GM19463 (cell line): Measurements from ENCODE around the gene TCEANC.
A peak's percentile ranks its signal among the peaks of the same experiment; 100 is the strongest.
"Not testable (repeated sequence)": the region's sequence is repeated elsewhere in the genome, so short reads cannot be mapped to it uniquely, and the experiment has no call there.

Source experiments
- ATAC-seq: cut with Tn5 transposase; IDR thresholded peaks from one replicate; pipeline ENCODE4 v1.9.1; 2021; ENCODE audit warnings: mild to moderate bottlenecking, moderate library complexity; ENCODE audit not compliant: unreplicated experiment

The TCEANC gene

DNA sequence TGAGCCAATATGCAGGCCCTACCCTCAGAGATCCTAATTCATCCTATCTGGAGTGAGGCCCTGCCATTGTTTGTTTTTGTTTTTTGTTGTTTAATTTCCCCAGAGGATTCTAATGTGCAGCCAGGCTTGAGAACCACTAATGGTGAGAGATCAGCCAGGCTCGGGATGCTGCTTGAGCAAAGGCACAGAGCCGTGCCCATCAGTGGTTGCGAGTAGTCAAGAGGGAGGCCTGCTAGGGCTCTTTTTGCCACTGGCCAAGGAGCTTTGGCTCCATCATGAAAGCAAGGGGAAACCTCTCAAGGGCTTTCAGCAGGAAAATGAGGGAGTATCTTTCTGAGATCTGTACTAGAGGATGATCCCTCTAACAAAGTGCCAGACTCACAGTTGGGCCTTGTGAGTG, 2.7 kb downstream of the TCEANC start:
- ATAC-seq: no peak

DNA sequence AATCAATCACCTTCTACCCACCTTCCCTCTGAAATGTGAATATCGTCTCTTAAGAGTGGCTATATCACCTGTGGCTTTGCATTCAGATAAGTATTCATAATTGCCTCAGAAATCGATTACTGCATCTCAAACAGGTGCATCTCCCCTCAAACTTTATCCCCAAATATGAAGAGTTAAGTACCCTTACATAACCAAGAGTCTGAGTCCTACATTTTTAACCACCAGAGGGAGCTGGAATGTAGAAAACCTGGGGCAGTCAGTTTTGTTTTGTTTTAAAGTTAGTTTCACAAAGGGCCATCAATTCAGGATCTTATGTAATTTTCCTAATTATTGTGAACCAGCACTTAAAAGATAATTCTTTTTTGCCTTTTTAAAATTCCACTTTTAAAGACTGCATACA, 5.7 kb downstream of the TCEANC start:
- no peak for ATAC-seq

DNA sequence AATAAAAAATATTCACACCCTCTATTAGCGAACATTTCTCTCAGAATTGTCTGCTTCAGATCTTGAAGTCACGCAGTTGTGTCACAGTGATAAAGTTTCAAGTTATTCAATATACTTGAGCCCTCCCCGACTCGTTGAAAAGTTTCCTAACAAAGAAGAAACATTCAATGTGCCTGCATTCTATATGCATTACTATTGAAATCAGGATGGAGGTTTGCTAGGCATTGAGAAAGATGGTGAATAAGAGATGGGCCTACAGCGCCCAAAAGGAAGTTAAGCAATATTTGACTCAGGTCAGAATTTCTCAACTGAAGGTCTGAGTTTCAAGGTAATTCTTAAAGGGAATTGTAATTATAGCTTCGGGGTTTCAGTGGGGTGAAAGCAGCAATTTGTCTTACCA, 6.1 kb downstream of the TCEANC start:
- ATAC-seq: no peak

DNA sequence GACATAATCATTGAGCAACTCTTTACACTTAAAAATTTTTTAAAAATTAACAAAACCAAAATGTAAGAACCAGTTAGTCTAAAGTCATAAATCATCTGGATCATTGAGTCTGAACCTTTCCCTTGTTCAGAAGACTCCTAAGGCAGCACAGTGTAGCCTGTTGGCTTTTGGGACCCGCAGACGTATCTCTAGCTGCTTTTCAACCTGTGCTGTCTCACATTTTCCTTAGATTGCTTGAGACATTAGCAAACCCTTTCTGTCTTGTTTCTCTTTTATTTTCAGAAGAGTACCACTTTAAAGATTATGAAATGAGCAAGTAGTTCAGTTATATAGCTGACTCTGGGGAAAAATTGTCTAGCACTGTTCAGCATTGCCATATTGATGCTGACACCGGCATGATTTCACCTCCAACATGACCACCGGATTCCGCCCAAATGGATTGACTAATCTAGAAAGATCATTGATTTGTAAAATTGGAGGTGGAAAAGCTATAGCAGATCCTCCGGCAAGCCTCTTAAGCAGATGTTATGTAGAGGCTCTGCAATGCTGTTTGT, 8.9 kb downstream of the TCEANC start:
- ATAC-seq: no peak

DNA sequence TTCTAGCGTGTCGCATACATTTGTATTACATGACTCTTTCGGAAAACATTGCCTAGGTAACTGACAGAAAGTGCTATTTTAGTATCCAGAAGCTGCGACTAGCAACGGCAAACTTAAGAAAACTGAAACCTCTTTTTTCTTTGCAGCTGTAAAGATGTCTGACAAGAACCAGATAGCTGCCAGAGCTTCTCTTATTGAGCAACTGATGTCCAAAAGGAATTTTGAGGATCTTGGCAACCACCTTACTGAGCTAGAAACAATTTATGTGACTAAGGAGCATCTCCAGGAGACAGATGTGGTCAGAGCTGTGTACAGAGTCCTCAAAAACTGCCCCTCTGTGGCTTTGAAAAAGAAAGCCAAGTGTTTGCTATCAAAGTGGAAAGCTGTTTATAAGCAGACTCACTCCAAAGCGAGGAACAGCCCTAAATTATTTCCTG, 9.4 kb downstream of the TCEANC start:
- ATAC-seq: no peak

DNA sequence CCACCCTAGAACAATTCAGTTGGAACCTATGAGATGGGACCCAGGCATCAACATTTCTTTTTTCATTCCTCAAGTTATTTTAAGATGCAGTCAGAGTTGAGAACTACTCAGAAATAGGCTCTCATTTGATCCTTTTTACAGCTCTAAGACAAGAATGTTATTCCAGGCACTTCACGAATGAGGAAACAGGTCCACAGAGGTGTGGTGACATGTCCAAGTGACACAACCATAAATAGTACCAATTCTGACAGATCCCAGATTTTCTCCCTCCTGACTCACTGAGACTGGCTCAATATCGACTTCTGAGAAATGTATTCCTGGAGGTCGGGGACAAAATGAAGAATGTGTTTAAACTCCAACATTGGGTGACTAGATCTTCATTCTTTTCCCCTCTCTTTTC, 11.1 kb downstream of the TCEANC start:
- ATAC-seq: no peak

DNA sequence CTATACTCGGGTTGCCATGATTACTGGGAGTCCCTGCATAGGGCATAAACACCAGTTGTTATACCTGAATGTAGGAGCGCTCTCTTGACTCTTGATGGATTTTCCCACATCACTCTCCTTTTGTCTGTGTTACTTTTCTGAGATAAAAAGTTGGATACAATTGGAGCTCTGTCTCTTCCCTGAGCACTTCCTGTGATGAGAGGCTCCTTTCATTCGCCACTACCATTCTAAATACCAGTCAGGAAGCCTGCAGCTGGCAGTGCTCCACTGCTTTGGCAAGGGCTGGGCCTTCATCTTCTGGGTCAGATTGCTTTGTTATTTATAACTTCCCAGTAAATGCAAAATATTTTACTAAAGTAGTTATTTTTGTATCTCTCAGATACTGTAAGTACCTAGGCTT, 13.9 kb downstream of the TCEANC start:
- no peak for ATAC-seq

DNA sequence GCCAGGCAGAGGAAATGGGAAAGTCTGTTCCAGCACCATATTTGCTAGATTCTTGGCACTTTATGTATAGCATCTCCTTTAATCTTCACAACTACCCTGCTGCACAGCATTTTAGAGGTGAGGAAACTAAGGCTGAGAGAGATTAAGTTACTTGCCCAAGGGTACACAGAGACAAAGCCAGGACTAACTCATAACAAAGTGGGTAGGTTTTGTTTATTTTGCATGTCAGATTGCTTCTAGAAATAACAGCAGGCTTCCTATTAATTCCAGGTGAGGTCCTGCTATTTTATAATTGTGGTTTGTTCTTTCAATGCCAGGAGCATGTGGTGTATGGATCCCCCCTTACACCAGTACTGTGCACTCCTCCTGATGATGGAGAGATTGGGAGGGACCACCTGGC, 15.0 kb downstream of the TCEANC start:
- no peak for ATAC-seq

DNA sequence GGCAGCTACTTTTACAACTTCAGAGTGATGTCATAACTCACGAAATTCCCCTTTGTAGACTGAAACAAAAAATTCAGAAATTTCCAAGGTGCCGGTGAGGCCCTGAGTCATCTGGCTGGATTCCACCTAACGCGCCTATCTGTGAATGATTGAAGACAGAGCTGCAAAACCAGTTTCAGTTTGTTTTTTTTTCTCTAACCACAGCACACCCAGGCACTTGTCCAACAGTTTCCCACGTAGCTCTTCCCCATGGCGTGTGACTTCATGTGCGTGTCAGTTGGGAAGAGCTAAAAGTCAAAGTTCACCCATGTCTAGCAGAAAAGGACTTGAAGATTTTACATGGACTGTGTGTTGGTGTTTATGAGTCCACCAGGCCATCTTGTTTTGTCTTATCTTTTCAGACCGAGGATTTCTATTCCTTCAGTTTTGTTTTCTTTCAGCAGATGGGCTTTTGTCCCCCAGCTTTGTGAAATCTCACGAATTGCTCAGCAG, 16.4 kb downstream of the TCEANC start:
- ATAC-seq: peak; percentile 72

DNA sequence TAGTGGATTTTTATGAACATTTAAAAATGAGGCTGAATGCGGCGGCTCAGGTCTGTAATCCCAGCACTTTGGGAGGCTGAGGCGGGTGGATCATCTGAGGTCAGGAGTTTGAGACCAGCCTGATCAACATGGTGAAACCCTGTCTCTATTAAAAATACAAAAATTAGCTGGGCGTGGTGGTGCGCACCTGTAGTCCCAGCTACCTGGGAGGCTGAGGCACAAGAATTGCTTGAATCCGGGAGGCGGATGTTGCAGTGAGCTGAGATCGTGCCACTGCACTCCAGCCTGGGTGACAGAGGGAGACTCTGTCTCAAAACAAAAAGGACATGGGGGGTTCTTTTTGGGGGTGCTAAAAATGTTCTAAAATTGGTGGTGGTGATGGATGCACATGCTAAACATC, 16.8 kb downstream of the TCEANC start:
- ATAC-seq: not testable (repeated sequence)

DNA sequence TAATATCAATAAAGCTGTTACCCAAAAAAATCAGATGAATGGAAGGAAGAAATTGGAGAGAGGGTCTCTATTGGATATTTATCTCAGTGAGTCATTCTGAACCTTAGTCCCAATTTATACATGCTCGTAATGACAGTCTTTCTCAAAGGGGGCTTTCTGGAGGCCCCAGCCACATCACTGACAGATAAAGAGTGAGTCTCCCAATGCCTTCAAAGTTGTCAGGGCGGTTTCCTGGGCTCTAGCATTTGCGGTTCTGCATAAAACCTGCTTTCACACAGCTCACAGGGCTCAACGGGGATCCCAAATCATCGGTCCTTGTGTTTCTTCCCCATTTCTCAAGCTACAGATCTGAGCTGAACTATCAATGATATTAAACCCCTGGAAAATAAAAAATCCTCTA, 17.3 kb downstream of the TCEANC start:
- no peak for ATAC-seq

DNA sequence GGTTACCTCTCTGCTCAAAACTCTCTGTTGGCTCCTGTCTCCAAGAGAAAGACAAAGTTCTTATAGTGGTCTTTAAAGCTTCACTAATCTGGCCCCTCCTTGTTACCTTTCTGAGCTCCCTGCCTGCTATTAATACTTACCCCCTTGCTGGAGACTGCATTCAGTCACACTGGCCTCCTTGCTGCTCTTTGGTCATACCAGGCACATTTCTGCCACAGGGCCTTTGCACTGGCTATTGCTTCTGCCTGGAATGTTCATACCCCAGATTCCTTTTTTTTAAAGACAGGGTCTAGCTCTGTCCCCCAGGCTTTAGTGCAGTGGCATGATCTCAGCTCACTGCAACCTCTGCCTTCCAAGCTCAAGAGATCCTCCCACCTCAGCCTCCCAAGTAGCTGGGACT, 20.1 kb downstream of the TCEANC start:
- no peak for ATAC-seq

DNA sequence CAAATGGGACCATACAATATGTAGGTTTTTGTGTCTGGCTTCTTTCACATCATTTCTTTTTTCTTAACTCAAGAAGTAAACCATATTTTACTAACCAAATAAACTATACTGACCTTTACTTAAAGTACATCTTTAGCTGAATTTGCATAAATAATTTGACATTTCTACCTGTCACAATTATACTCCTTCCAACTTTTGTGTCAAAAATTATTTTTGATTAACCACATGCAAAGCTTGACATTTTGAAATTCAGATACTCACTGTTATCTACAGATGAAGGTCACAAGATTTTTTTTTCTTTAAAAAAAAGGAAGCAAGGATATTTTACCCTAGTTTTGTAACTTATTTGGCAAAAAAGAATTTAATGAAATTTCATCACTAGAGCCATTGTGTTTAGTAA, 23.9 kb downstream of the TCEANC start:
- ATAC-seq: no peak

DNA sequence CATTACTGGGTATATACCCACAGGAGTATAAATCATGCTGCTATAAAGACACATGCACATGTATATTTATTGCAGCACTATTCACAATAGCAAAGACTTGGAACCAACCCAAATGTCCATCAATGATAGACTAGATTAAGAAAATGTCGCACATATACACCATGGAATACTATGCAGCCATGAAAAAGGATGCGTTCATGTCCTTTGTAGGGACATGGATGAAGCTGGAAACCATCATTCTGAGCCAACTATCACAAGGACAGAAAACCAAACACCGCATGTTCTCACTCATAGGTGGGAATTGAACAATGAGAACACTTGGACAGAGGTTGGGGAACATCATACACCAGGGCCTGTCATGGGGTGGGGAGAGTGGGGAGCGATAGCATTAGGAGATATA, 26.8 kb downstream of the TCEANC start:
- ATAC-seq: not testable (repeated sequence)

DNA sequence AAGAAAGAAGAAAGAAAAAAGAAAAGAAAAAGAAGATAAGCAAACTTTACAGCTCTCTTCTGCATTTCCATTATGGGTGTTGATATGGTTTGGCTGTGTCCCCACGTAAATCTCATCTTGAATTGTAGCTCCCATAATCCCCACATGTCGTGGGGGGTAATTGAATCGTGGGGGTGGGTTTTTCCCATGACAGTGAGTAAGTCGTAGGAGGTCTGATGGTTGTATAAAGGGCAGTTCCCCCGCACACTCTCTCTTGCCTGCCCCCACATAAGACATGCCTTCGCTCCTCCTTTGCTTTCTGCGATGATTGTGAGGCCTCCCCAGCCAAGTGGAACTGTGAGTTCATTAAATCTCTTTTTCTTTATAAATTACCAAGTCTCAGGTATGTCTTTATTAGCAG, 28.7 kb downstream of the TCEANC start:
- no peak for ATAC-seq

DNA sequence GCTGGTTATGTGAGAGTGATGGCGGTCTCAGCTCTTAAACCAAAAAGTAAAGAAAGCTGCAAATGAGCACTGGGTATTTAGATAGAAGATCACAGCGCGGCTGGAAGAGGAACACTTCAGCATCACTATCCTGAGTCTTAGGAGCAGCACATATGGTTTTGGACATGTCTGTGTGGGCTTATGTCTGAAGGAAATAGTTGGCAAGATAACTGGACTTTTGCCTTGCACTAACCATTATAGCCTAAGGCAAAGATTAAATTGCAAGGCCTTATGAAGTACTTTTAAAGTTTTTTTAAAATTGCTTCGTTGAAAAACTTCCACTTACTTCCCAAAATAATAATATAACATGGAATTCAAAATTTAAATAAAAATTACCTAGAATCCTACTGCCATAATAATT, 31.4 kb downstream of the TCEANC start:
- no peak for ATAC-seq

DNA sequence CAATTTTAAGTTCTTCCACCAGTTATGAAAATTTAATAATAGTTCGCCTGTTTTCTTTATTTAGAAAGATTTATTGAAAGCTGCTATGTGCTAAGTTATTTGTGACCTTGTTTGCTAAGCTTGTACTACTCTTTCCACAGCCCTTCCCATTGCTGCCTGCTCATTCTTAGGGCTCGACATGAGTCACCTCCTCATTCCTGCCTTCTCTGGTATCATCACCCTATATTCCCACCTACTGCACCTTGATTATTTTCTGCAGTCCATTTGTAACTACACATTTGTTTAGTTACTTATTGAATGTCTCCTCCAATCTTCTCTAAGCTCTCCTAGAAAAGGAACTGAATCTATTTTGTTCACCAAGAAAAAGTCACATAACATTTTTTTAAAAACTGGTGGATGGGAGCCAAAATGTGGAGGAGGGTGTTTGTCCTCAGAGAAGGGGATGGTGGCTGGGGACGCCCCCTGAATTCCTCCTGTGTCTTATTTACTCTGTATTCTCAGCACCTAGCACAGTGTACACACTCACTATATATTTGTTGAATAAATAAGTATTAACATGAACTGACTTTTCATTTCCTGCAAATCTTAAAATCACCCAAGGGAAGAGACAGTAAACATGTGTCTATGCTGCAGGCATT, 32.3 kb downstream of the TCEANC start:
- ATAC-seq: no peak

DNA sequence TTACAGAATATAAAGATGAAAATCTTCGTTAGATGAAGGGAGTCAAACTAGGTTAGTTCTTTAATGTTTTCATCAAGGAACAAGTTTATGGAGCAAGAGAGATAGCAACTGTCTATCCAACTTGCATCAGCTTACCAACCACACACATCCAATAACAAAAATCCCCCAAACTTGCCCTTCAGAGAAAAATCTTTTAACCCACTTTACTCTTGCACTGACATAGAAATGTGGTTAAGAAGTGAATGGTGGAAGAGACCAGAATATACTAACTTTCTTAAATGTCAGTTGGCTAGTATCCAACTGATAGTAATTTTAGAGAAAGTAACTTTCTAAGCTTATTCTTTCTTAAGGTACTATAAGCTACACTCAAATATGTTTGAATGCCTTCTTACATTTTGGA, 34.3 kb downstream of the TCEANC start:
- ATAC-seq: no peak

DNA sequence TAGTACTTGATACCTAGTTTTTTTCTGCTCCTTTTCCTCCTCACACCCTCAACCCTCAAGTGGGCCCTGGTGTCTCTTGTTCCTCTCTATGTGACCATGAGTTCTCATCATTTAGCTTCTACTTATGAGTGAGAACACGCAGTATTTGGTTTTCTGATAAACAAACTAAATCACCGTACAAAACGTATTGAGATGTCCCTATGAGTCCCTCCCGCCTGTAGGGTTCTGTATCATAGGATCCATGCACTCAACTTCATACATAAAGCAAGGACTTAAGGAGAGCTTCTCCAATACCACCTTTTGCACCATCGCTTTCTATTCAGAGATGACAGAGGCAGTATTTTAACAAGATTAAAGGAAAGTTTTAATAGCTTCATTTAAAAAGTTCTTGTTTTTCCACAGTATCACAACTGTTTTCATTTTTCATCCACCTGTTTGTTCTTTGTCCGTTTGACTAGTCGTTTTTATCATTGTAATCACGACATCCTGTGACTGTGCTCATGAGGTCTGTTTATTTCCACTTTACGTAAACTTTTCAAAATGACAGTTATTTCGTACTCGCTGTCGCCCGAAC, 35.5 kb downstream of the TCEANC start:
- no peak for ATAC-seq

DNA sequence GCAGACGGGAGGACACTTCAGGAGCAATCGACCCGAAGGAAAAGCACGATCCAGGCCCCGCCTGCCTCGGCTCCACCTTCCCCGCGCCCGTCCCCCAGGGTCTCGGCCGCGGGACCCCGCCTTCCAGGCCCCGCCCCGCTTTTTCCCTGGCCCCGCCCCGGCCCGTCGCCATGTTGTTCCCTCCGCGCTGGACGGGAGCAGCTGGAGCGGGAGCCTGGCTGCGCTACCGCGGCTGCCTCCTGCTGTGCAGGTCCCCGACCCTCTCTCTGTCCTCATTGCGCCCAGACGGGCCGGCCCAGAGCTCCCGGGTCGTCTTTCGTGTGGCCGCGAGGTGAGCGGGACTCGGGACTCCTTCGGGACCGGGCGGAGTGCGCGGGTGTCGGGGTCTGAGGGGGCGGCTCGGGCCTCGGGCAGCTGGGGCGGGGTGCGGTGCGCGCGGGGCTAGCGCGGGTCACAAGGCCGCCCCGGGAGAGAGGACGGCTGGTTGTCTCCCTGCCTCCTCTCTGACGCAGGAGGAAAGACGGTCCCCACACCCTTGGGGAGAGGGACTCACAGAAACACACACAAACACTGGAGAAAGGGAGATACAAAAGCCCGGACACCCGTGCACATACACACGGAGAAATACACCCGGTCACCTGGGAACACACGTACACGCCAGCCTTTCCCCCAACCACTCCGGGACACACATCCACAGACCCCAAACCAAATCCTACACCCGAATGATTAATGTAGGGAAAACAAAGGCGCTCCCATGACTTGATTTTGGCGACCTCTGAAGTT, 36.2 kb downstream of the TCEANC start, which contains the start of gene RAB9A:
Gene RAB9A (plus strand): TSS at position 171 of the 783 bp plus-strand sequence. CDS start 19,619 bp downstream, outside the sequence.
- ATAC-seq: peak; percentile 74

DNA sequence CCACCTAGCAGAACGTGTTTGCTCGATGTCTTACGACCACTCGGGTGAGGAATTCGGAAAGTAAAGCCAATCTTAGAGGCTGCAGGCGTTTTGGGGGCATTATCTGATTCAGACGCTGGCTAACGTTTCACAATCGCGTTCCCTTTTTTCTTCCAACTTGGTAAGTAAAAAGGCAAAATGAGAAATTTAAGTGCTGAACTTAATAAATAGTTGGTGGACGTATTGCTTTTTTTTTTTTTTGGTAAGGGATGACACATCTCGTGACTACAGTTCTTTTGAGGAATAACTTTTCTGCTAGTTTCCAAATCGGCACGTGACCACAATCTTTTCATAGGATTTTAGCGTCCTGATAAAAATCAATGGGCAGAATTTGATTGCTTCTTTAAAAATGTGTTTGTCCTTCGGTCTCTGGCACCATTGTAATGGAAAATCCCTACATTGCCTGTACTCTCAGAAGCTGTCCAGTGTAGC, 36.8 kb downstream of the TCEANC start:
- no peak for ATAC-seq

DNA sequence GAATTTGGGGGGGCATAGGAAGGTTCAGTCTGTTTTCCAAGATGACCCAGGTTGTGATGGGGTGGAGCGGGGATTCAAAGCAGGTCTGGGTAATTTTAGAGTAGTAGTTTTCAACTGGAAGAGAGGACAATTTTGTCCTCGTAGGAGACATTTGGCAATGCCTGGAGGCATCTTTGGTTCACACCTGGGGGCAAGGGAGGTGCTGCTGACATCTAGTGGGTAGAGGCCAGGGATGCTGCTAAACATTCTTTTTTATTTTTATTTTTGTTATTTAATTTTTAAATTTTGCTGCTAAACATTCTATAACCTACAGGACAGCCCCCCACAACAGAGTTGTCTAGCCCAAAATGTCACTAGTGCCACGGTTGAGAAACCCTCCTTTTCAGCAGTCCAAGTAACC, 37.9 kb downstream of the TCEANC start:
- no peak for ATAC-seq
